Measurements from ENCODE around the gene DOK5. TPM values are rescaled to one million over a fixed set of nuclear protein-coding genes. Genes with fewer than 3 reads are reported as not detected.
"Not testable (repeated sequence)": the region's sequence is repeated elsewhere in the genome, so short reads cannot be mapped to it uniquely, and the experiment has no call there.

Gene DOK5
- polyA plus RNA-seq (2013, experiment 1 of 2) = 15.4 TPM
- 11.5 TPM for polyA plus RNA-seq (2013, experiment 2 of 2)

- H3K4me1 ChIP-seq (ENCODE audit: control insufficient read depth, insufficient read depth, low read length, poor library complexity, severe bottlenecking) = peaks cover 8% of the 10 kb centered on the region
- no peaks in the 10 kb centered on the region for H3K9me3 ChIP-seq (ENCODE audit: control insufficient read depth, low read length)
- H3K36me3 ChIP-seq (ENCODE audit: control insufficient read depth, insufficient read depth, low read length) = no peaks in the 10 kb centered on the region
- peak within 1 kb of the TSS; percentile 75 for H3K4me3 ChIP-seq (ENCODE audit: extremely low read depth, insufficient read depth, low read length, poor library complexity, severe bottlenecking)
- no peak within 1 kb of the TSS for H3K27ac ChIP-seq (ENCODE audit: low read depth, low read length, severe bottlenecking)
- 0% methylated on average over 10 to 27 of the region's 71 CpGs for WGBS, 2 experiments (ENCODE audit: insufficient coverage in 2 of 2)
Measured at GRCh38 chr20:54475334-54476168, at the start of gene DOK5. Gene DOK5 (plus strand): TSS chr20:54475593. CDS start chr20:54475947, 354 bp downstream.

DNA sequence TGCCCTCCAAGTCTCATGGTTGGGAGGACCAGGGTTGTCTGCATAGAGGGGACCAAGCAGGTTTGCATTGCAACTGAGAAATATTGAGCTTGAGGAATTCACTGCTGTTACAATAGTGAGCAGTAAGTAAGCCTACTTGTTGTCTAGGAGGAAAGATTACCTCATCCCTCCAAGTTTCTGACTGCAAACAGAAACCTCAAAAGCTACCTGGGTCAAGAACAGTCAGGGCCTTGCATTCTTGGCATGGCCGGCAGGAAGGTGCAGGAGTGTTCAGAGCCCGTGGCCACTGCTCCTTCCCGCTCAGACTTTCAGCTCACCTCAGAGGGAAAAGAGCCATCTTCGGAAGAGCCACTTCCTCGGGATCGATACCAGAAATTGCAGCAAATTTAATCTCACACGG lies 46.0 kb upstream of the DOK5 start:
- Histone ChIP-seq H3K36me3 (ENCODE audit: control insufficient read depth, insufficient read depth, low read length) (no peaks in the 10 kb centered on the region), H3K4me3 (ENCODE audit: extremely low read depth, insufficient read depth, low read length, poor library complexity, severe bottlenecking) (no peak overlapping the region), H3K9me3 (ENCODE audit: control insufficient read depth, low read length) (peaks cover 7% of the 10 kb centered on the region), H3K4me1 (ENCODE audit: control insufficient read depth, insufficient read depth, low read length, poor library complexity, severe bottlenecking) (no peaks in the 10 kb centered on the region), H3K27ac (ENCODE audit: low read depth, low read length, severe bottlenecking) (no peak overlapping the region)
- 94 to 98% methylated on average over 5 to 7 of the region's 7 CpGs for WGBS, 2 experiments (ENCODE audit: insufficient coverage in 2 of 2)

DNA sequence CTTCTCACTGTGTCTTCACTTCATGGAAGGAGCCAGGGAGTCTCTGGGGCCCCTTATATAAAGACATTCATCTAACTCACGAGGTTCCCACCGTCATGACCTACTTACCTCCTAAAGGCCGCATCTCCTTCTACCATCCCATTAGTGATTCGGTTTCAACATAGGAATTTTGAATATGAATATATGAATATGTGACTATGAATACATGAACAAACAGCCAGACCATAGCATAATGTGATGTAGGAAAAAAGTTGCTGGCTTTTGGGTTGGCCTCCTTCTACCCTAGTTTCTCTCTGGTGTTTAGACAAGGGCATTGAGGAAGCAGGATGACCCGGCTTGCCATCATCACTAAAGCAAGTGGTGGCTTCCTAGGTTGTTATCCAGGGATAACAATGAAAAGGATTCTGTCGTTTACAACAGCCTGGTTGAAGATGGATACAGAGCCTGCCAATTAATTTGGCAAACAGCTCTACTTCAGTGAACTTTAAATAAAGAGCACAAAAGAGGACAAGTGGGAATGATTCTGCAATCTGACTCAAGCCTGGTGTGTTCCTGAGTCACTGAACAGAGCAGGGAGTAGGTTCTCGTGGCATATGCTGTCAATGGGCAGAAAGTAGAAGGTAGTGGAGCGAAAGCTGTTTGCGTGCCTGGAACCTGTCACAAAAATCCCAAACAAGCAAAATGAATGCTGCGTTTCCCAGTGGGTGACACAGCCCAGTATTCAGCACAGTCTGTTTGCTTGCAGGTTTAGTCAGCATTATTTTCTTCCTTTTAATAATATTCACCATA lies 44.0 kb upstream of the DOK5 start:
- Histone ChIP-seq H3K9me3 (ENCODE audit: control insufficient read depth, low read length) (no peaks in the 10 kb centered on the region), H3K27ac (ENCODE audit: low read depth, low read length, severe bottlenecking) (no peak overlapping the region), H3K4me1 (ENCODE audit: control insufficient read depth, insufficient read depth, low read length, poor library complexity, severe bottlenecking) (no peaks in the 10 kb centered on the region), H3K36me3 (ENCODE audit: control insufficient read depth, insufficient read depth, low read length) (no peaks in the 10 kb centered on the region), H3K4me3 (ENCODE audit: extremely low read depth, insufficient read depth, low read length, poor library complexity, severe bottlenecking) (no peak overlapping the region)
- 81 to 94% methylated on average over 5 to 6 of the region's 10 CpGs for WGBS, 2 experiments (ENCODE audit: insufficient coverage in 2 of 2)

DNA sequence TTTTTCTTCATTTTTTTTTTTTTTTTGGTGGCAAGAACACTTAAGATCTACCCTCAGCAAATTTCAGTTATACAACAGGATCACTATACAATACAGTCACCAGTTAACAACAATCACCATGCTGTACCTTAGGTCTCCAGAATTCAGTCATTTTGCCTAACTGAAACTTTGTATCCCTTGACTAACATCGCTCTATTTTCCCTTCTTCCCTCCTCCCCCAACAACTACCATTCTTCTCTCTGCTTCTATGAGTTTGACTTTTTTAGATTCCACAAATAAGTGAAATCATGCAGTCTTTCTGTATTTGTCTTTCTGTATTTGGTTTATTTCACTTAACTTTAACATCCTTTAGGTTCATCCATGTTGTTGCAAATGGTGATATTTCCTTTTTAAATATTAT lies 42.4 kb upstream of the DOK5 start:
- Histone ChIP-seq H3K4me1 (ENCODE audit: control insufficient read depth, insufficient read depth, low read length, poor library complexity, severe bottlenecking) (no peaks in the 10 kb centered on the region), H3K36me3 (ENCODE audit: control insufficient read depth, insufficient read depth, low read length) (no peaks in the 10 kb centered on the region), H3K27ac (ENCODE audit: low read depth, low read length, severe bottlenecking) (no peak overlapping the region), H3K9me3 (ENCODE audit: control insufficient read depth, low read length) (no peaks in the 10 kb centered on the region), H3K4me3 (ENCODE audit: extremely low read depth, insufficient read depth, low read length, poor library complexity, severe bottlenecking) (no peak overlapping the region)
- WGBS, 2 experiments (ENCODE audit: insufficient coverage in 2 of 2) = 100% methylated on average over 1 of the region's 1 CpG; no CpG with 5 or more reads in 1 of the 2 experiments

DNA sequence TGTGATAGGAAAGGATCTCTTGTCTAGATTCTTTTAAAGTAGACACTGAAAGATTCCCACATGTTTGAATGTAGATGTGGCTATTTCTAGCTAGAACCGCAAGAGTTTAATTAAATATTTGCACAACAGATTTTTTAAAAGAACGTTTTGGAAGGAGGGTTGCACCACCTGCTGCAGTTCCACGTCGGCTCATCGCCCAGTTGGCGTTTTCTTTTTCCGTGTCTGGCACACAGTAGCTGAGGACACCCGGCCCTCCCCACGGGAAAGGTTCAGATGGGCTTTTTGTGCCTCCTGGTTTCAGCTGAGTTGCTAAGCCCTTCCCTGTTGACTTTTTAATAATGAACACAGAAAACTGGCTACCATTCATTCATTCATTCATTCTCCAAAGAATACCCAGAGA lies 41.8 kb upstream of the DOK5 start:
- no peaks in the 10 kb centered on the region for H3K9me3 ChIP-seq (ENCODE audit: control insufficient read depth, low read length)
- no peak overlapping the region for H3K27ac ChIP-seq (ENCODE audit: low read depth, low read length, severe bottlenecking)
- H3K4me1 ChIP-seq (ENCODE audit: control insufficient read depth, insufficient read depth, low read length, poor library complexity, severe bottlenecking) = no peaks in the 10 kb centered on the region
- 89 to 100% methylated on average over 8 of the region's 9 CpGs for WGBS, 2 experiments (ENCODE audit: insufficient coverage in 2 of 2)
- no peak overlapping the region for H3K4me3 ChIP-seq (ENCODE audit: extremely low read depth, insufficient read depth, low read length, poor library complexity, severe bottlenecking)
- H3K36me3 ChIP-seq (ENCODE audit: control insufficient read depth, insufficient read depth, low read length) = no peaks in the 10 kb centered on the region

GRCh38 chr20:54434196-54434595 lies 41.2 kb upstream of the DOK5 start:
- Histone ChIP-seq H3K27ac (ENCODE audit: low read depth, low read length, severe bottlenecking) (no peak overlapping the region), H3K9me3 (ENCODE audit: control insufficient read depth, low read length) (no peaks in the 10 kb centered on the region), H3K36me3 (ENCODE audit: control insufficient read depth, insufficient read depth, low read length) (no peaks in the 10 kb centered on the region), H3K4me1 (ENCODE audit: control insufficient read depth, insufficient read depth, low read length, poor library complexity, severe bottlenecking) (no peaks in the 10 kb centered on the region), H3K4me3 (ENCODE audit: extremely low read depth, insufficient read depth, low read length, poor library complexity, severe bottlenecking) (no peak overlapping the region)
- 88 to 91% methylated on average over 4 to 5 of the region's 7 CpGs for WGBS, 2 experiments (ENCODE audit: insufficient coverage in 2 of 2)

- no peaks in the 10 kb centered on the region for H3K4me1 ChIP-seq (ENCODE audit: control insufficient read depth, insufficient read depth, low read length, poor library complexity, severe bottlenecking)
- no peaks in the 10 kb centered on the region for H3K36me3 ChIP-seq (ENCODE audit: control insufficient read depth, insufficient read depth, low read length)
- no peak overlapping the region for H3K27ac ChIP-seq (ENCODE audit: low read depth, low read length, severe bottlenecking)
- no peak overlapping the region for H3K4me3 ChIP-seq (ENCODE audit: extremely low read depth, insufficient read depth, low read length, poor library complexity, severe bottlenecking)
- WGBS, 2 experiments (ENCODE audit: insufficient coverage in 2 of 2) = 100% methylated on average over 1 of the region's 3 CpGs
- no peaks in the 10 kb centered on the region for H3K9me3 ChIP-seq (ENCODE audit: control insufficient read depth, low read length)
Measured at GRCh38 chr20:54435015-54435414, 40.4 kb upstream of the DOK5 start.

DNA sequence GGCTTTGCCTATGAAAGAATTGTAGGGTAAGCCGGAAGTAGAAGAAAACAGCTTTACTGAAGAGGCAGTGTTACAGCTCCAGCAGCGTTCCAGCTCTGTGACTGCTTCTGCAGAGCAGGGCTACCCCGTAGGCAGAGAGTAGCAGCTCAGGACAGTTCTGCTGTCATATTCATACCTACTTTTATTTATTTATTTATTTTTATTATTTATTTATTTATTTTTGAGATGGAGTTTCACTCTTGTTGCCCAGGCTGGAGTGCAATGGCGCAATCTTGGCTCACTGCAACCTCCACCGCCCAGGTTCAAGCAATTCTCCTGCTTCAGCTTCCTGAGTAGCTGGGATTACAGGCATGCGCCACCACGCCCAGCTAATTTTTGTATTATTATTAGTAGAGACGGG lies 39.0 kb upstream of the DOK5 start:
- H3K9me3 ChIP-seq (ENCODE audit: control insufficient read depth, low read length); H3K4me3 ChIP-seq (ENCODE audit: extremely low read depth, insufficient read depth, low read length, poor library complexity, severe bottlenecking): not testable (repeated sequence)
- WGBS, 2 experiments (ENCODE audit: insufficient coverage in 2 of 2) = 94 to 97% methylated on average over 2 to 5 of the region's 8 CpGs

GRCh38 chr20:54438166-54438565 lies 37.2 kb upstream of the DOK5 start:
- Histone ChIP-seq H3K4me3 (ENCODE audit: extremely low read depth, insufficient read depth, low read length, poor library complexity, severe bottlenecking) (no peak overlapping the region), H3K27ac (ENCODE audit: low read depth, low read length, severe bottlenecking) (no peak overlapping the region), H3K9me3 (ENCODE audit: control insufficient read depth, low read length) (no peaks in the 10 kb centered on the region), H3K4me1 (ENCODE audit: control insufficient read depth, insufficient read depth, low read length, poor library complexity, severe bottlenecking) (no peaks in the 10 kb centered on the region), H3K36me3 (ENCODE audit: control insufficient read depth, insufficient read depth, low read length) (no peaks in the 10 kb centered on the region)
- 80 to 91% methylated on average over 5 of the region's 5 CpGs for WGBS, 2 experiments (ENCODE audit: insufficient coverage in 2 of 2)

More for the DNA sequence above, 39.0 kb upstream of the DOK5 start:
- H3K4me1 ChIP-seq (ENCODE audit: control insufficient read depth, insufficient read depth, low read length, poor library complexity, severe bottlenecking); H3K36me3 ChIP-seq (ENCODE audit: control insufficient read depth, insufficient read depth, low read length); H3K27ac ChIP-seq (ENCODE audit: low read depth, low read length, severe bottlenecking): not testable (repeated sequence)

DNA sequence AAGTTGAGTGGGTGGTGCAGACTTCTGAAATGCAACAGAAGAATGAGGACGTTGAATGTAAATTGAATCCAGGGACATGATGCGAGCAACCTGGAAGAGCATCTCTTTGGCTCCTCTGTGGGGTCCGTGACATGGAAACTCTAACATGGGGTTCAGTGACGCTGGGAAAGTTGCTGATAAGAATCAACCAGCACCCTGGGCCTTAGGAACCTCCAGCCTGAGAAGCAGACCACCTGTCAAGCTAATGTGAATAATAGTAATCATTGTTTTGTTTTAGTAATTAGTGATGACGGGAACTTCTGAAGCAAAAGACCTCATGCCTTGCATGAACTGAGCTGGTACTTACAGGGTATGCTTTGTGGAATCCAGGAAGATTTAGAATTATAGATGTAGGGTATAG lies 25.2 kb upstream of the DOK5 start:
- Histone ChIP-seq H3K4me1 (ENCODE audit: control insufficient read depth, insufficient read depth, low read length, poor library complexity, severe bottlenecking) (no peaks in the 10 kb centered on the region), H3K9me3 (ENCODE audit: control insufficient read depth, low read length) (no peaks in the 10 kb centered on the region), H3K27ac (ENCODE audit: low read depth, low read length, severe bottlenecking) (no peak overlapping the region), H3K4me3 (ENCODE audit: extremely low read depth, insufficient read depth, low read length, poor library complexity, severe bottlenecking) (no peak overlapping the region), H3K36me3 (ENCODE audit: control insufficient read depth, insufficient read depth, low read length) (no peaks in the 10 kb centered on the region)
- 80 to 87% methylated on average over 5 of the region's 5 CpGs for WGBS, 2 experiments (ENCODE audit: insufficient coverage in 2 of 2)
